HepG2 (cell line): ENCODE data around the gene GTF2H4. TPM values are rescaled to one million over a fixed set of nuclear protein-coding genes. Genes with fewer than 3 reads are reported as not detected.

Experiments used
- DNMT1 ChIP-seq: sonication (generic); formaldehyde crosslinking; IDR thresholded peaks from 2 replicates; pipeline ENCODE4 v1.5.1; 2020; ENCODE audit warnings: mild to moderate bottlenecking, missing genetic modification reagents
- EP300 ChIP-seq, 3 experiments: sonication (generic) in 1 of 3; formaldehyde crosslinking in 1 of 3; IDR thresholded peaks; 2 replicates each; pipeline versions ENCODE4 v1.5.1 to v1.6.1; 2011 to 2020; ENCODE audit warnings: low read depth in 2 of 3, low read length in 2 of 3, borderline replicate concordance in 1 of 3, improper control_type of control experiment in 1 of 3, mild to moderate bottlenecking in 1 of 3, missing genetic modification reagents in 1 of 3, moderate library complexity in 1 of 3
- JARID2 ChIP-seq: sonication (generic); formaldehyde crosslinking; IDR thresholded peaks from 2 replicates; pipeline ENCODE4 v1.8.1; 2023; ENCODE audit warnings: missing genetic modification reagents, inconsistent platforms; ENCODE audit not compliant: insufficient replicate concordance
- KLF11 ChIP-seq: IDR thresholded peaks from 2 replicates; pipeline ENCODE4 v1.6.1; 2016; ENCODE audit warnings: missing compliant biosample characterization
- MAFK ChIP-seq, 2 experiments: IDR thresholded peaks in 1 of 2; conservative IDR thresholded peaks in 1 of 2; 2 replicates each; pipeline ENCODE4 v1.6.1; 2011; ENCODE audit warnings: improper control_type of control experiment in 2 of 2, low read length in 2 of 2
- MIXL1 ChIP-seq: IDR thresholded peaks from 2 replicates; pipeline ENCODE4 v1.6.1; 2016
- NR2F6 ChIP-seq, 2 experiments: IDR thresholded peaks; 2 replicates each; pipeline ENCODE4 v1.6.1; 2016; ENCODE audit warnings: antibody characterized with exemption in 1 of 2, mild to moderate bottlenecking in 1 of 2
- STAT6 ChIP-seq: sonication (generic); formaldehyde crosslinking; IDR thresholded peaks from 2 replicates; pipeline ENCODE4 v1.4.0; 2020; ENCODE audit warnings: missing genetic modification reagents, mild to moderate bottlenecking, borderline replicate concordance
- TAF1 ChIP-seq: sonication (generic); formaldehyde crosslinking; IDR thresholded peaks from 2 replicates; pipeline ENCODE4 v1.4.0; 2020; ENCODE audit warnings: missing genetic modification reagents
- TFDP1 ChIP-seq: IDR thresholded peaks from 2 replicates; pipeline ENCODE4 v1.6.1; 2016; ENCODE audit warnings: missing compliant biosample characterization, missing genetic modification reagents, borderline replicate concordance
- ZMYM2 ChIP-seq: sonication (generic); formaldehyde crosslinking; IDR thresholded peaks from 2 replicates; pipeline ENCODE4 v1.8.0; 2022; ENCODE audit warnings: mild to moderate bottlenecking, missing genetic modification reagents
- ZNF292 ChIP-seq: sonication (generic); formaldehyde crosslinking; IDR thresholded peaks from 2 replicates; pipeline ENCODE4 v1.8.1; 2022; ENCODE audit warnings: mild to moderate bottlenecking, low read depth, missing genetic modification reagents, borderline replicate concordance
- ZNF530 ChIP-seq: sonication (generic); formaldehyde crosslinking; IDR thresholded peaks from 2 replicates; pipeline ENCODE4 v1.5.0; 2020; ENCODE audit warnings: low read depth, mild to moderate bottlenecking, missing genetic modification reagents
- ZNF563 ChIP-seq: sonication (generic); formaldehyde crosslinking; IDR thresholded peaks from 2 replicates; pipeline ENCODE4 v1.8.0; 2022; ENCODE audit warnings: mild to moderate bottlenecking, moderate library complexity, missing genetic modification reagents
- ZNF780A ChIP-seq: sonication (generic); formaldehyde crosslinking; IDR thresholded peaks from 2 replicates; pipeline ENCODE4 v1.8.0; 2022; ENCODE audit warnings: mild to moderate bottlenecking, missing genetic modification reagents, moderate library complexity
- ZNF850 ChIP-seq: sonication (generic); formaldehyde crosslinking; conservative IDR thresholded peaks from 2 replicates; pipeline ENCODE4 v1.9.0; 2021; ENCODE audit warnings: mild to moderate bottlenecking, missing genetic modification reagents
- ZNF891 ChIP-seq: sonication (generic); formaldehyde crosslinking; IDR thresholded peaks from 2 replicates; pipeline ENCODE4 v1.5.0; 2020; ENCODE audit warnings: mild to moderate bottlenecking, missing genetic modification reagents
- polyA plus RNA-seq, 8 experiments: library from polyadenylated mRNA; depleted of rRNA in 3 of 8; stranded (reverse) in 7 of 8; unstranded in 1 of 8; fragments of >200 nt; fragmentation: Illumina TruSeq in 4 of 8; extraction: Trizol in 4 of 8; gene quantifications; 2 replicates each; pipeline versions ENCODE4 v1.2.1 to v1.2.3, GENCODE V29; 2011 to 2016; ENCODE audit warnings: low read depth in 4 of 8, missing spikeins in 1 of 8, mixed read lengths in 1 of 8; ENCODE audit not compliant: insufficient read depth in 1 of 8
- total RNA-seq, 5 experiments: library from RNA; depleted of rRNA; stranded (reverse); fragments of >200 nt; fragmentation: Illumina TruSeq; extraction: Trizol; gene quantifications; 2 replicates each; pipeline ENCODE4 v1.2.3, GENCODE V29; 2016; ENCODE audit warnings: low read depth in 1 of 5
- TF ChIP-seq, protein P1 (sequence below): sonication (generic); formaldehyde crosslinking; IDR thresholded peaks from 2 replicates; pipeline ENCODE4 v1.5.0; 2020; ENCODE audit warnings: missing genetic modification reagents
- TF ChIP-seq, protein P2 (sequence below): sonication (generic); formaldehyde crosslinking; IDR thresholded peaks from 2 replicates; pipeline ENCODE4 v1.4.0; 2020; ENCODE audit warnings: mild to moderate bottlenecking, missing genetic modification reagents
- TF ChIP-seq, protein P3 (sequence below): sonication (generic); formaldehyde crosslinking; IDR thresholded peaks from 2 replicates; pipeline ENCODE4 v1.5.0; 2020; ENCODE audit warnings: missing genetic modification reagents, mild to moderate bottlenecking, borderline replicate concordance

GTF2H4 gene
- total and polyA plus RNA-seq, 2 of the 13 experiments (the other 11 are each of a cell fraction or from before 2014, with no cell fraction given), result 15.9 to 49.3 TPM

DNA sequence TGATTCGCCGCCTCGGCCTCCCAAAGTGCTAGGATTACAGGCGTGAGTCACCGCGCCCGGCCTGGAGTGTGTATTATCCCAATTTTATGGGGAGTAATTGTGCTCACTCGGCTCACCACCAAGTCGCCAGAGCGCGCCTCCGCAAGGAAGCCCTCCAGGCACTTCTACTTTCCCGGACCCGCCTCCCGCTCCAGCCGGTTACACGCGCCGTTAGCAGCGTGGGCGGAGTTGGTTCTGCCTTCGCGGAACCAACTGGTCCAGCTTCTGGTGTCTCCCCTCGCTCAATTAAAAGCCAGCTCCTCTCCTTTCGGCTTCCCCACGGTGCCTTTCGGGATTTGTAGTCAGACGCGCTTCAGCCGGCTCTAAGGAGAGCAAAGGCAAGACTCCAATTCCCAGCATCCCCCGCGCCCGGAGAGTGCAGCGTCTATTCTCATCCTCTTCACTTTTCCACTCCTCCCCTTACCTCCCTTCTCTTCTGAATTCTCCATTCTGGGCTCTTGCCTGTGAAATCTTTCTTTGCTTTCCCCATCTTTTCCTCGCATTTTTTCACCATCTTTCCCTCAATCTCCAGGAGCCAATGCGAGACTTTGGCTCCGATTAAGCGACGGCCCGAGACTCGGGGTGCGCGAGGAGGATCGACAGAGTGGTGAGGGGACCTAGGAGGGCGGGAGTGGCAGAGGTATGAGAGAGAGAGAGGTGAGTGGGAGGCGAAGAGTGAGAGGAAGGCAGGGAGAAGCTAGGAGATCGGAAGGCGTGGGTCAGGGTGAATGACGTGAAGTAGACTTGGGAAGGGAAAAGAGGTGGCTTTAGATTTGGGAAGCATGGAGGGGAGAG is at the start of gene GTF2H4 (continued):
- TF ChIP-seq ZNF850 (CRISPR knock-in tag), result no peak
- TF ChIP-seq, protein P1, sequence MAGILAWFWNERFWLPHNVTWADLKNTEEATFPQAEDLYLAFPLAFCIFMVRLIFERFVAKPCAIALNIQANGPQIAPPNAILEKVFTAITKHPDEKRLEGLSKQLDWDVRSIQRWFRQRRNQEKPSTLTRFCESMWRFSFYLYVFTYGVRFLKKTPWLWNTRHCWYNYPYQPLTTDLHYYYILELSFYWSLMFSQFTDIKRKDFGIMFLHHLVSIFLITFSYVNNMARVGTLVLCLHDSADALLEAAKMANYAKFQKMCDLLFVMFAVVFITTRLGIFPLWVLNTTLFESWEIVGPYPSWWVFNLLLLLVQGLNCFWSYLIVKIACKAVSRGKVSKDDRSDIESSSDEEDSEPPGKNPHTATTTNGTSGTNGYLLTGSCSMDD, result no peak
- TF ChIP-seq MIXL1, result peak; percentile 100
- TF ChIP-seq, protein P2, sequence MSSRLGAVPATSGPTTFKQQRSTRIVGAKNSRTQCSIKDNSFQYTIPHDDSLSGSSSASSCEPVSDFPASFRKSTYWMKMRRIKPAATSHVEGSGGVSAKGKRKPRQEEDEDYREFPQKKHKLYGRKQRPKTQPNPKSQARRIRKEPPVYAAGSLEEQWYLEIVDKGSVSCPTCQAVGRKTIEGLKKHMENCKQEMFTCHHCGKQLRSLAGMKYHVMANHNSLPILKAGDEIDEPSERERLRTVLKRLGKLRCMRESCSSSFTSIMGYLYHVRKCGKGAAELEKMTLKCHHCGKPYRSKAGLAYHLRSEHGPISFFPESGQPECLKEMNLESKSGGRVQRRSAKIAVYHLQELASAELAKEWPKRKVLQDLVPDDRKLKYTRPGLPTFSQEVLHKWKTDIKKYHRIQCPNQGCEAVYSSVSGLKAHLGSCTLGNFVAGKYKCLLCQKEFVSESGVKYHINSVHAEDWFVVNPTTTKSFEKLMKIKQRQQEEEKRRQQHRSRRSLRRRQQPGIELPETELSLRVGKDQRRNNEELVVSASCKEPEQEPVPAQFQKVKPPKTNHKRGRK (CRISPR knock-in tag), result no peak
- TF ChIP-seq MAFK (conservative IDR thresholded peaks at IDR 0.05 in 1 of 2, IDR thresholded peaks at IDR 0.05 in 1 of 2; ENCODE audit: low read length in 2 of 2), result no peak
- peak; percentile 57; the same call in 1 of the 2 replicates for TF ChIP-seq ZNF891 (CRISPR knock-in tag)
- TF ChIP-seq ZNF292 (CRISPR knock-in tag), result peak; percentile 63
- no peak for TF ChIP-seq ZNF780A (CRISPR knock-in tag)
- TF ChIP-seq TFDP1 (CRISPR knock-in tag), result peak; percentile 58; the same call in 1 of the 2 replicates
- TF ChIP-seq ZMYM2 (CRISPR knock-in tag), result peak; percentile 96
- TF ChIP-seq STAT6, result peak; percentile 90; the same call in 1 of the 2 replicates
- TF ChIP-seq ZNF563, result peak; percentile 57; the same call in 1 of the 2 replicates
- peak; percentile 60 for TF ChIP-seq TAF1 (CRISPR knock-in tag)
- no peak for TF ChIP-seq DNMT1 (CRISPR knock-in tag)
- no peak for TF ChIP-seq NR2F6 (IDR thresholded peaks at IDR 0.05)
- no peak; the same call in none of the 2 replicates for TF ChIP-seq NR2F6 (CRISPR knock-in tag; IDR thresholded peaks at IDR 0.05)
- TF ChIP-seq, protein P3, sequence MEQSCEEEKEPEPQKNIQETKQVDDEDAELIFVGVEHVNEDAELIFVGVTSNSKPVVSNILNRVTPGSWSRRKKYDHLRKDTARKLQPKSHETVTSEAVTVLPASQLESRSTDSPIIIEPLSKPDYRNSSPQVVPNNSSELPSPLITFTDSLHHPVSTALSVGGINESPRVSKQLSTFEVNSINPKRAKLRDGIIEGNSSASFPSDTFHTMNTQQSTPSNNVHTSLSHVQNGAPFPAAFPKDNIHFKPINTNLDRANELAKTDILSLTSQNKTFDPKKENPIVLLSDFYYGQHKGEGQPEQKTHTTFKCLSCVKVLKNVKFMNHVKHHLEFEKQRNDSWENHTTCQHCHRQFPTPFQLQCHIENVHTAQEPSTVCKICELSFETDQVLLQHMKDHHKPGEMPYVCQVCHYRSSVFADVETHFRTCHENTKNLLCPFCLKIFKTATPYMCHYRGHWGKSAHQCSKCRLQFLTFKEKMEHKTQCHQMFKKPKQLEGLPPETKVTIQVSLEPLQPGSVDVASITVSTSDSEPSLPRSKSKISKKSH, result peak; percentile 85; the same call in 1 of the 2 replicates
- TF ChIP-seq ZNF530 (CRISPR knock-in tag), result no peak
- peak in 1 of 2 experiments; percentile 47; a peak in 1 of 4 replicates for TF ChIP-seq EP300 (IDR thresholded peaks at IDR 0.05; ENCODE audit: low read depth in 2 of 2, low read length in 2 of 2)
- peak; percentile 61 for TF ChIP-seq EP300 (CRISPR knock-in tag; IDR thresholded peaks at IDR 0.05; ENCODE audit: borderline replicate concordance)
- TF ChIP-seq KLF11 (CRISPR knock-in tag), result 0 out of 2 replicates have a peak, but pooled peaks have one; percentile 55
- TF ChIP-seq JARID2 (CRISPR knock-in tag), result peak; percentile 72
